NCI-H1930 (cell line): ENCODE results near the gene KRT33B.
"Not testable (repeated sequence)": the region's sequence is repeated elsewhere in the genome, so short reads cannot be mapped to it uniquely, and the experiment has no call there.

Experiments used
- DNase-seq, 2 experiments: peaks; one replicate each; lab custom pipeline; 2025; lab: John Stamatoyannopoulos, UW

Gene KRT33B

DNA sequence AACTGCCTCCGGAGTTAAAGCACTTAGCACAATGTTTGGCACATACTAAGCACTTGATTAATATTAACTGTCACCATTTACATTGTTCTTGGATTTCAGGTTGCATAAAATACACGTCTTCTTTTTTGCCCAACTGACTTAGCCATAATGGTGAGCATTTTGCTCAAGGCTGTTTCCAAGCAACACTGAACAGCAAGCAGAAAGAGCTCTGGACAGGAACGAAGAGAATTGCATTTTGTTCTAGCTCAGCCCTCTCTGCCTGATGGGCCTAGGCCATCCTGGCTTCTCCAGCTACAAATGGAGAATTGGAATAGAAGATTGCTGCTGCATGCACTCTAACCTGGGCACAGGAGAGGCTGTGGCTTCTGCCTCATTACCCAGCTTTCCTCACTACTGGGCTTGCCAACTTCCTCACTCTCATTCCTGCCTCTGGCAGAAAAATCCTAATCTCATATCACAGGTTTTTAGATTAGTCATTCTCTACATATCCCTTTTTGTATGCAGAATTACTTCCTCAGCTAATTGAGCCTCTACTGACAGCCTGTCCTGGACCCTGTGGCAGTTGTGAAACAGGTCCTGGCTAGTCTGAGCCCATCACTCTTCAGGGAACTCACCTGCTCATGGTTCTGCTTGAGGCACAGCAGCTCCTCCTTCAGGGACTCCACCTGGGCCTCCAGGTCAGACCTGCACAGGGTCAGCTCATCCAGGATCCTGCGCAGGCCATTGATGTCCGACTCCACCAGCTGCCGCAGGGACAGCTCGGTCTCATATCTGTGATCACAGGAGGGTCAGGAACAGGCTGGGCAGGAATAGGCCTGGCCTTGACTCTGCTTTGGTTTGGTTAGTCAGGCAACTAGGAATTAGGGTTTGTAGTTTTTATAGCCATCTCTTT, 21.5 kb downstream of the KRT33B start:
- no peak for DNase-seq

GRCh38 chr17:41346421-41346820, 23.2 kb downstream of the KRT33B start:
- not testable (repeated sequence) for DNase-seq

DNA sequence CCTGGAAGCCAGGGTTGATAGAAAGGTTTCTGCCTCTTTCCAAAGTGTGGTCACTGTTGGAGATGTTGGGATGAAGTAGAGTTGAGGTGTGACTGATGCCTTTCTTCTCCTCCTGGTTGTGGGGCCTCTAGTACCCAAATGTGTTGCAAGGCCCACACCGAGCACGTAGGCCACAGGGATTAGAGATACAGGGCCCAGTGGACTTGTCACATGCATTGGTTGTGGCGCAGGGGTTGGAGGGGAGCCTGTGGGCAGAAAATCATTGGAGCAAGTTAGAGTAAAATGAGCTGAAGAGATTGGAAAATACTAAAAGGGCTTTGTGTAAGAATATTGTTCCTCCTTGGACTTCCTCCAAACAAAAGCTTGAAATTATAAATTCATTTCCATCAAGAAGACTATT, 23.6 kb downstream of the KRT33B start:
- DNase-seq = no peak

DNA sequence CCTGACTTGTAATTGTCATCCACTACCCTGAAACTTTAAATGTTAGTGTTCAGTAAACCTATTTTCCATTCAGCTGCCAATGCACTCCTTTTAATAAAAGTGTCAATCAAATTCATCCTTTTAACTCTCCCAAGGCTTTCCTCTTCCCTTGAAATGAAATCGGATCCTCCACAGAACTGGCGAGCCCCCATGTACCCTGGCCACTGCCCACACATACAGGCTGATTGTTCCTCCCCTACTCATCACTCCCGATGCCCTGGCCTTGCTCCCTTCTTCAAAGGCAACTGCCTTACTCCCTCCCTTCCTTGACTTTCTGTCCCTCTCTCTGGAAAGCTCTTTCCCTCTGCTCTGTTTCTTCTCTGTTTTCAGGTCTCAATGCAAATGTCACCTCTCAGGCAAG, 26.6 kb downstream of the KRT33B start:
- DNase-seq = no peak

- no peak for DNase-seq
These were observed 28.4 kb downstream of the KRT33B start for GRCh38 chr17:41340934-41341861.

GRCh38 chr17:41340494-41340893, 29.1 kb downstream of the KRT33B start:
- DNase-seq = no peak

GRCh38 chr17:41339571-41340172, 29.9 kb downstream of the KRT33B start:
- no peak for DNase-seq

DNA sequence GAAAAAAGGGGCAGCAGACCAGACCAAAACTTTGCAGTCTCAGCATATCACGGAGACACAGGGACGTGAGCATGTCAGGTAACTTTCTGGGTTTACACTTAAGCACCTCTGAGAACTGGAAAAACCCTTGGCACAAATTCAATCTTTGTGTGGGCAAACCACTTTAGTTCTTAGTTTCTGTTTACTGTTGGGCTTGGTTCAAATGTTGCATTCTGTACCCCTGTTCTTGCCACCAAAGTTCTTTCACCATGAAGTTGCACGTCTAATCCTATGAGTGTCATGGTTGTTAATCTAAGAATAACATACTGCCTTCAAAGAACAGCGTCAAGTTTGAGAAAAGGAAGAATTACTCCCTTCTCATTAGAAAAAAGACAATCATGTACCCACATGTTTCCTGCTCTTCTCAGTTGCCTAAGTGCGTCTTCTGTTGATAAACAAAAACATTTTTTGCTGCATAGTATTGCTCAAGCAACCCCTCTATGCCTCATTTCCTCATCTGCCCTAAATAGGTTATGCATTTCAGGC, 30.6 kb downstream of the KRT33B start:
- DNase-seq = no peak

GRCh38 chr17:41335747-41336146, 33.9 kb downstream of the KRT33B start:
- no peak for DNase-seq

GRCh38 chr17:41334385-41335305, 35.0 kb downstream of the KRT33B start:
- no peak for DNase-seq

DNA sequence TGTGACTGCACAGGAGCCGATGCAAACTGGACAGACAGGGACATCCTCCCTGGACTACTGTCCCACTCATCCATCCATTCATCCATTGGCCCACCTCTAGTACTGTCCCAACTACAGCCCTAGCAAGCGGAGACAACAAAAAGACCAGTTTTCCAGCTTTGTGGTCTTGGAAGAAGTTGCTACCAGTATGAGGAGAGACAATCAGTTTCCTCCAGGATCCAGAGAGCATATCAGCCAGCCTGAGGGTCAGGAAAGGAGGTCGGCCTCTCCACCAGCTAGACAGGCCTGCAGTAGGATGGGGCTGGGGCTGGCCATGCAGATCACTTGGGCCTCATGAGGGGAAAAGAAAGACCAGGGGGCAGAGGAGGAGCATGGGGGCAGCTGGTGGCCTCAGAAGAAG, 35.8 kb downstream of the KRT33B start:
- no peak for DNase-seq

DNA sequence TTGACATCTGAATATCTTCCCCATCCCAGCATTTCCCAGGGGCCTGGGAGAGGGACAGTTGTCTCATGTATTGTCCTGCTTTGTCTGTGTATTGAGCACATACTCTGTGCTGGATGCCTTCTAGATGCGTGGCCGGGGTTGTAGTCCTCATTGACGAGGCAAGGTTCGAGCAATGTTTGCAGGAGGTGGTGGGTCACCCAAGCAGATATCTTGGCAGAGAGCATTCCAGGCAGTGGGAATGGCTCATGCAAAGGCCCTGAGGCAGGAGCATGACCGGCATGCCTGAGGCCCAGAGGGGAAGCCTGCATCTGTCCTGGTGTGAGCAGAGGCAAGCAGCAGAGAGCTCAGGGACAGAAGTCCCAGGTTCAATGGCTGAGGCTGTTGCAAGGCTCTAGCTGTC, 36.5 kb downstream of the KRT33B start:
- no peak for DNase-seq

- DNase-seq = no peak
These were observed 37.4 kb downstream of the KRT33B start for GRCh38 chr17:41332239-41332638.

GRCh38 chr17:41331606-41332005, 38.0 kb downstream of the KRT33B start:
- DNase-seq = no peak

GRCh38 chr17:41329279-41329948, 40.2 kb downstream of the KRT33B start:
- DNase-seq = peak in 1 of 2 experiments; percentile 26

DNA sequence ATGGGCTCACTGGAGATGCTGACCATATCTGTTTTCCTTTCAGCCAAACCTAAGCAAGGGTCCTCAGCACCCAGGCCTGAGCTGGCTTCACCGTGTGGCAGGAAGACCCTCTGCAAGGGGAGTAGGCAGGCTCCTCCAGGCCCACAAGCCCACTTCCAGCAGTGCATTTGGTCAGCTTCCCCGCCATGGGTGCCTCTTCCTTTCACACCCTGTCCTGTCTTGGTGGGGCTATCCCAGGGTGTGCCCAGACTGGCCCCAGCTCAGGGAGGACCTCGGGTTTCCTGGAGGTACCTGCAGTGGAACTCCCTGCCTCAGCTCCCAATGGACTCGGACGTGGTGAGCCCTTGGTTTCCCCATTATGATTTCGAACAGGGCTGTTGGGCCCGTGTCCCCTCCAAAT, 41.4 kb downstream of the KRT33B start:
- DNase-seq = no peak

DNA sequence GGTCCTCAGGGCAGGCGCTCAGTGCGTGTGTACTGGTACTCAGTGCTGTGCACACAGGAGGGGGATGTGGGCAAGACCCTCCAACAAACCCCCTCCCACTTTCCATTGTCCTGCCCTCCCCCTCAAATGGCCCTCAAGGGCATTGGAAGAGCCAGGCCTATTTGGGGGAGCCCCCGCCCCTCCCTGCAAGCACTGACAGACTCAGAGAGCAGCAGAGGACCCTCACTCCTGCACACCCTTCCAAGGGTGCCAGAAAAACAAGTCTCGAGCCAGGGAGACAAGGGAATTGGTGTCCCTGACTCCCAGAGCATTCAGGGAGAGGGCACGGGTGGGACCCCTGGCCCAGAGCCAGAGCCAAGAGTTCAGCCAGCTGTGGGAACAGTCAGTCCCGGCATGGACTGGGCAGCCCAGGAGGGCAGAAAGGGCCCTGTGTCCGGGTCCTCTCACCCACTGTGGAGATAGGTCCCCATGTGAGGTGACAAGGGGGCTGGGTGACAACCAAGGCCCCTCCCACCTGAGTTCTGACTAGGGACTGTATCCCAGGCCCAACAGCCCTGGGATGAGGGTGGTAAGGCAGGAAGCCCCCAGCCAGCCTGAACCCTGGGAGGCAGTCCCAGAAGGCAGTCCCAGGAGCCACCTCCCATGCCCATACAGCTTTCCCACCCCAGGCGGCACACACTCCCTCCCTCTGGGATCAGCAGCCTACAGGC, 42.0 kb downstream of the KRT33B start:
- no peak for DNase-seq

GRCh38 chr17:41326173-41327145, 43.2 kb downstream of the KRT33B start:
- DNase-seq = no peak

GRCh38 chr17:41325611-41326010, 44.0 kb downstream of the KRT33B start:
- DNase-seq = no peak
